SK-N-SH treated with all-trans-retinoic acid at 6 μM for 48 hours (cell line): ENCODE results near the gene CYP39A1.

Experiments used
- ATAC-seq: fragments of 200-7000 bp; cut with Tn5 transposase; 3 replicates; pipeline ENCODE4 v1.9.1; 2020; ENCODE audit warnings: mild to moderate bottlenecking, moderate library complexity
- ARNTL ChIP-seq: fragments of 450-650 bp; formaldehyde crosslinking; IDR thresholded peaks from 2 replicates; pipeline ENCODE4 v1.5.0; 2020; ENCODE audit warnings: low read depth, mild to moderate bottlenecking, moderate library complexity, borderline replicate concordance
- CREB5 ChIP-seq: fragments of 250-450 bp; sonication (Bioruptor Pico); IDR thresholded peaks from 2 replicates; pipeline ENCODE4 v1.5.1; 2020; ENCODE audit warnings: low read depth, mild to moderate bottlenecking, moderate library complexity
- CSDC2 ChIP-seq: fragments of 250-450 bp; sonication (Bioruptor Pico); IDR thresholded peaks from 2 replicates; pipeline ENCODE4 v1.5.0; 2020; ENCODE audit warnings: mild to moderate bottlenecking, moderate library complexity
- ESRRG ChIP-seq: fragments of 250-450 bp; sonication (Bioruptor Pico); IDR thresholded peaks from 2 replicates; pipeline ENCODE4 v1.6.1; 2021; ENCODE audit warnings: mild to moderate bottlenecking
- GLIS3 ChIP-seq: fragments of 250-450 bp; sonication (Bioruptor Pico); IDR thresholded peaks from 2 replicates; pipeline ENCODE4 v1.5.0; 2020; ENCODE audit warnings: mild to moderate bottlenecking, moderate library complexity
- ISL1 ChIP-seq: fragments of 250-450 bp; sonication (Bioruptor Pico); IDR thresholded peaks from 2 replicates; pipeline ENCODE4 v2.1.2; 2022; ENCODE audit warnings: mild to moderate bottlenecking, moderate library complexity
- OSR1 ChIP-seq: fragments of 250-450 bp; sonication (Bioruptor Pico); IDR thresholded peaks from 2 replicates; pipeline ENCODE4 v1.8.0; 2022; ENCODE audit warnings: moderate library complexity, mild to moderate bottlenecking, inconsistent platforms
- PATZ1 ChIP-seq: fragments of 250-450 bp; sonication (Bioruptor Pico); IDR thresholded peaks from 2 replicates; pipeline ENCODE4 v1.8.0; 2020; ENCODE audit warnings: mild to moderate bottlenecking, moderate library complexity, borderline replicate concordance
- POU6F1 ChIP-seq: fragments of 250-450 bp; sonication (Bioruptor Pico); IDR thresholded peaks from 2 replicates; pipeline ENCODE4 v1.8.0; 2021; ENCODE audit warnings: low read depth, mild to moderate bottlenecking, moderate library complexity, borderline replicate concordance
- PPARA ChIP-seq: fragments of 250-450 bp; sonication (Bioruptor Pico); IDR thresholded peaks from 2 replicates; pipeline ENCODE4 v1.5.0; 2020; ENCODE audit warnings: mild to moderate bottlenecking, borderline replicate concordance
- RARB ChIP-seq: fragments of 250-450 bp; sonication (Bioruptor Pico); IDR thresholded peaks from 2 replicates; pipeline ENCODE4 v1.8.0; 2021; ENCODE audit warnings: mild to moderate bottlenecking, moderate library complexity
- SNAI2 ChIP-seq: fragments of 250-450 bp; sonication (Bioruptor Pico); IDR thresholded peaks from 2 replicates; pipeline ENCODE4 v1.5.0; 2020; ENCODE audit warnings: mild to moderate bottlenecking, moderate library complexity
- TCF4 ChIP-seq: fragments of 250-450 bp; sonication (Bioruptor Pico); IDR thresholded peaks from 2 replicates; pipeline ENCODE4 v1.8.0; 2021; ENCODE audit warnings: mild to moderate bottlenecking, moderate library complexity, borderline replicate concordance
- TOX ChIP-seq: fragments of 250-450 bp; sonication (Bioruptor Pico); IDR thresholded peaks from 2 replicates; pipeline ENCODE4 v1.8.0; 2021; ENCODE audit warnings: mild to moderate bottlenecking, moderate library complexity, borderline replicate concordance
- TSHZ2 ChIP-seq: fragments of 250-450 bp; sonication (Bioruptor Pico); IDR thresholded peaks from 2 replicates; pipeline ENCODE4 v1.5.0; 2020; ENCODE audit warnings: mild to moderate bottlenecking, moderate library complexity
- ZC3H10 ChIP-seq: fragments of 250-450 bp; sonication (Bioruptor Pico); IDR thresholded peaks from 2 replicates; pipeline ENCODE4 v1.5.1; 2021; ENCODE audit warnings: mild to moderate bottlenecking, moderate library complexity
- ZFP3 ChIP-seq: fragments of 250-450 bp; sonication (Bioruptor Pico); IDR thresholded peaks from 2 replicates; pipeline ENCODE4 v1.5.0; 2020; ENCODE audit warnings: mild to moderate bottlenecking, moderate library complexity
- ZFP30 ChIP-seq: fragments of 450-650 bp; formaldehyde crosslinking; IDR thresholded peaks from 2 replicates; pipeline ENCODE4 v1.5.0; 2022; ENCODE audit warnings: mild to moderate bottlenecking, moderate library complexity
- ZNF565 ChIP-seq: fragments of 450-650 bp; formaldehyde crosslinking; conservative IDR thresholded peaks from 2 replicates; pipeline ENCODE4 v1.5.0; 2020; ENCODE audit warnings: low read depth, mild to moderate bottlenecking, moderate library complexity
- ZNF70 ChIP-seq: fragments of 450-650 bp; formaldehyde crosslinking; IDR thresholded peaks from 2 replicates; pipeline ENCODE4 v1.5.0; 2020; ENCODE audit warnings: mild to moderate bottlenecking, moderate library complexity
- ZNF8 ChIP-seq: fragments of 450-650 bp; formaldehyde crosslinking; IDR thresholded peaks from 2 replicates; pipeline ENCODE4 v1.5.0; 2020; ENCODE audit warnings: mild to moderate bottlenecking, moderate library complexity

CYP39A1 gene

GRCh38 chr6:46573140-46573539 lies 79.5 kb downstream of the CYP39A1 start (continued):
- TF ChIP-seq POU6F1 (no peak), ZFP30 (CRISPR knock-in tag) (no peak), OSR1 (CRISPR knock-in tag) (no peak), ZNF565 (CRISPR knock-in tag) (no peak), ZNF8 (CRISPR knock-in tag) (no peak), ISL1 (CRISPR knock-in tag) (no peak), RARB (CRISPR knock-in tag) (no peak), SNAI2 (CRISPR knock-in tag) (no peak), ZFP3 (CRISPR knock-in tag) (no peak)

GRCh38 chr6:46565531-46565930 lies 87.1 kb downstream of the CYP39A1 start:
- TF ChIP-seq TSHZ2 (CRISPR knock-in tag) (no peak), ZNF8 (CRISPR knock-in tag) (no peak), ZFP3 (CRISPR knock-in tag) (no peak), RARB (CRISPR knock-in tag) (no peak), TOX (CRISPR knock-in tag) (no peak), POU6F1 (no peak), SNAI2 (CRISPR knock-in tag) (no peak), ZNF565 (CRISPR knock-in tag) (no peak), CSDC2 (CRISPR knock-in tag) (no peak)
- ATAC-seq = no peak

GRCh38 chr6:46563924-46564323 lies 88.7 kb downstream of the CYP39A1 start:
- TF ChIP-seq ZNF70 (CRISPR knock-in tag) (no peak), ISL1 (CRISPR knock-in tag) (no peak), ZFP3 (CRISPR knock-in tag) (no peak), PATZ1 (no peak), PPARA (CRISPR knock-in tag) (no peak), SNAI2 (CRISPR knock-in tag) (no peak), GLIS3 (no peak), ZNF8 (CRISPR knock-in tag) (no peak), ARNTL (CRISPR knock-in tag) (no peak), TCF4 (no peak)
- TF ChIP-seq, all 23 proteins: peak for 0
- ATAC-seq = no peak

GRCh38 chr6:46556053-46556452 lies 96.6 kb downstream of the CYP39A1 start:
- no peak for TF ChIP-seq CREB5 (CRISPR knock-in tag)
- no peak for TF ChIP-seq ZC3H10
- TF ChIP-seq ZFP30 (CRISPR knock-in tag) = no peak
- TF ChIP-seq SNAI2 (CRISPR knock-in tag) = no peak
- TF ChIP-seq ZNF70 (CRISPR knock-in tag) = no peak
- TF ChIP-seq ESRRG (CRISPR knock-in tag) = no peak
- ATAC-seq = no peak
